Measurements from ENCODE around the gene SIRPB2.

Gene SIRPB2

DNA sequence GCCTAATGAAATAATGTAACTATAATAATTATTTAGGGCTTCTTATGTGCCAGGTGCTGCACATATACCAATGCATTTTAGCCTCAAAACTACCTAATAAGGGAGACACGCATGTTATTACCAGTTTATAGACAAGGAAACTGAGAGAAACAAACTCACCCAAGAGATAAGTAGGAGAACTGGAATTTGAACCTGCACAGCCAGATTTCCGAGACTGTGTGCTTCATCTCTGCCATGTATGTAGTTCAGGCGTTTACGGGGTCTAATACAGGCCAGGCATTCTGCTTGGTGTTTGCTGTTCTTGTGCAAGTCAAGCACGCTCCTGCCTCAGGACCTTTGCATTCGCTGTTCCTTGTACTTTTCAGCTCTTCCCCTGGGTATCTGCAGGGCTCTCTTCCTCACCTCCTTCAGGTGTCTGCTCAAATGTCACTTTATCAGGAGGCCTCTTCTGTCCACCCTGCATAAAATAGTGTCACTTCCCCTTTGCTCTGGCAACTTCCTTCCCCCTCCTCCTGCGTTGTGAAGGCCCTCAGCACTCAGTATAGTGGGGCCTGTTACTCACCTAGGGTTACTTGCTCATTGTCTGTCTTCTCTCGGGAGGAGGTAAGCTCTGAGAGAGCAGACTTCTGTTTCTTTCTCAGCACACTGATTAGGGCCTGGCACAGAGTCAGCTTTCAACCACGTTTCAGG lies 18.5 kb downstream of the SIRPB2 start:
- H3K4me3 ChIP-seq (replicated peaks; ENCODE audit: low read depth, low read length) = no peak overlapping the region
- TF ChIP-seq, protein P1, sequence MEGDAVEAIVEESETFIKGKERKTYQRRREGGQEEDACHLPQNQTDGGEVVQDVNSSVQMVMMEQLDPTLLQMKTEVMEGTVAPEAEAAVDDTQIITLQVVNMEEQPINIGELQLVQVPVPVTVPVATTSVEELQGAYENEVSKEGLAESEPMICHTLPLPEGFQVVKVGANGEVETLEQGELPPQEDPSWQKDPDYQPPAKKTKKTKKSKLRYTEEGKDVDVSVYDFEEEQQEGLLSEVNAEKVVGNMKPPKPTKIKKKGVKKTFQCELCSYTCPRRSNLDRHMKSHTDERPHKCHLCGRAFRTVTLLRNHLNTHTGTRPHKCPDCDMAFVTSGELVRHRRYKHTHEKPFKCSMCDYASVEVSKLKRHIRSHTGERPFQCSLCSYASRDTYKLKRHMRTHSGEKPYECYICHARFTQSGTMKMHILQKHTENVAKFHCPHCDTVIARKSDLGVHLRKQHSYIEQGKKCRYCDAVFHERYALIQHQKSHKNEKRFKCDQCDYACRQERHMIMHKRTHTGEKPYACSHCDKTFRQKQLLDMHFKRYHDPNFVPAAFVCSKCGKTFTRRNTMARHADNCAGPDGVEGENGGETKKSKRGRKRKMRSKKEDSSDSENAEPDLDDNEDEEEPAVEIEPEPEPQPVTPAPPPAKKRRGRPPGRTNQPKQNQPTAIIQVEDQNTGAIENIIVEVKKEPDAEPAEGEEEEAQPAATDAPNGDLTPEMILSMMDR (IDR thresholded peaks at IDR 0.05; ENCODE audit: low read length, missing control alignments) = no peak
- DNase-seq (ENCODE audit: low read depth) = no peak

DNA sequence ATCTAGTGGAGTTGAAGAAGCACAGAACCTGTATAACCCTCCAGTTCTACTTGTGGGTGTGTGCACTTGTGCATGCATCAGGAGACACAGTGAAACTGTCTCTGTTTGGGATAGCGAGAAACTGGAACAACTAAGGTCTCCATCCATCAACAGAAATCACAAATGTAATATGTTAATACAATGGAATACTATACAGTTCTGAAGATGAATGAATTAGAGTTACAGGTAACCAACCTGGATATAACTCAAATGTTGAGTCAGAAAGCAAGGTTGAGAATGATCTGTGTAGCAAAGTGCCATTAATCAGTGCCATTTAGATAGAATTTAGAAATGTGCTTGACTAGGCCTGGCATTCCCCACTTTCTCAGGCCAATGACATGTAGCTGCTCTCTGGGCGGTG lies 20.0 kb downstream of the SIRPB2 start:
- no peak overlapping the region for H3K4me3 ChIP-seq (replicated peaks; ENCODE audit: low read depth, low read length)
- TF ChIP-seq, protein P1 (IDR thresholded peaks at IDR 0.05; ENCODE audit: low read length, missing control alignments) = no peak
- DNase-seq (ENCODE audit: low read depth) = no peak

DNA sequence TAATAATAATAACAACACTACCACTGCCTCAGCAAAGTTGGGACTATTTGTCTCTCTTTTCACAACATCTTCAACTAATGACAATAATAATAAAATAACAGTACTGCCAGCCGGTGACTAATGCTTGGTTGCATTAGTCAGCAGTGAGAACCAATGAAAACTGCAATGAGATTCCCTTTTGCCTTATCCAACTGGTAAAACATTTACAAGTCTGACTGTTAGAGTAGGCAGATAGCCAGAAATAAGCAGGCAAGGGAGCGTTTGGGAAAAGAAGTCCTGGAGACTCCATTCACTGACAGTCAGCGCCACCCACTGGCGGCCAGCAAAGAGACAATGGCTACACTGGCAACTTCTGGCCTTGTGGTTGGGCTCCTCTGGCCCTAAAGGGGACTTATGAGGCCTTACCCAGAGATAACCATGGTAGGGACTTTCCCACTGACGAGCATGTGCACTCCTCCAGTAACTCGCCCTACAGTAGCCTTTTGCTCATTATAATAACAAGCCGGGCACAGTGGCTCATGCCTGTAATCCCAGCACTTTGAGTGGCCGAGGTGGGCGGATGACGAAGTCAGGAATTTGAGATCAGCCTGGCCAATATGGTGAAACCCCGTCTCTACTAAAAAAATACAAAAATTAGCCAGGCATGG lies 21.2 kb downstream of the SIRPB2 start:
- DNase-seq (ENCODE audit: low read depth) = peak; percentile 99
- TF ChIP-seq, protein P1 (IDR thresholded peaks at IDR 0.05; ENCODE audit: low read length, missing control alignments) = peak; percentile 89
- H3K4me3 ChIP-seq (replicated peaks; ENCODE audit: low read depth, low read length) = no peak overlapping the region

DNA sequence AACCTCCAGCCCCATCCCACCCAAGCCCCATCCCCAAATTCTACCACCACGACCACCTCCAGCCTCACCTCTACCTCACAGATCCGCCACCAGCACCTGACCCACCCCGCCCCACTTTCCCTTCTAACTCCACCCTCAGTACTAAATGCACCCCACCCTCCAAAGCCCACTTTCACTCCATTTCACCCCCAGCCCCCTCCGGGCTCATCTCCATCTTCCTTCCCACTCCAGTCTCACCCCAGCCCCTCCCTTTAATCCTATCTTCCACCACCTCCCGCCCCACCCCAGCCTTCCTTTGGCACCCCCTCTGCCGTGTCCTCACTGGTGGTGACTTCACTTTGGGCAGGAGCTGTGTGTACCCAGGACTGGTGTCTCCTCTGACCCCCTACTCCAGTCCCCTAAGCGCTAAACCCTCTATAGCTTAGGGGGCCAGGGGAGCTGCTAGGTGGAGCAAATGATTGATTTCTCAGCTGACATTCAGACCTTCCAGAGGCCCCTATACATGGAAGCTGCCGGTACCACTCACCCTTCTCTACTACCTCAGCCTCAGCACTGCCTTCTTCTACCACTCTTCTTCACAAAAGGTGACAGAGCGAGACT lies 21.8 kb downstream of the SIRPB2 start:
- no peak overlapping the region for H3K4me3 ChIP-seq (replicated peaks; ENCODE audit: low read depth, low read length)
- TF ChIP-seq, protein P1 (IDR thresholded peaks at IDR 0.05; ENCODE audit: low read length, missing control alignments) = no peak
- DNase-seq (ENCODE audit: low read depth) = no peak

DNA sequence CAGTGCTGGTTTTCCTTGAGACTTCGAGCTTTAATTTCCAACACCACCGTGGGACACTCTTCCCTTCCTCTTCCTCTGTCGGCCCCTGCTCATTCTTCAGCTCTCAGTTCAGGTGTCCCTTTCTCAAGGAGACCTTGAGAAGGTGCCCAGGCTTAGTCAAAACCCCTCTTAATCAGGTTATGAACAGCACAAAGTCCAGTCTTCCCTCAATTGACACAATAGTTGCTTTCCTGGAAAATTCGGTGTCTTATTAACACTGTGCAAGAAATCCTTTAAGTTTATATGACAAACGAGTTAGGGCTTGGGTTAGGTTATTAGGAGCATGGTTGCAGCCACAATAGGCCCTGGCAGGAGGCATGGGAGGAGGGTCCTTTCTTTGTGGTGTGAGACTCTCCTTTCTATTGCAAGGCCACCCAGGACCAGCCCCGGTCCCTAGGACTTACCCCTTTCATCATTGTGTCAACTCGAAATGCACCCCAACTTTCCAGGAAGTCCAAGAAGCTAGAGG lies 23.0 kb downstream of the SIRPB2 start:
- H3K4me3 ChIP-seq (replicated peaks; ENCODE audit: low read depth, low read length) = no peak overlapping the region

DNA sequence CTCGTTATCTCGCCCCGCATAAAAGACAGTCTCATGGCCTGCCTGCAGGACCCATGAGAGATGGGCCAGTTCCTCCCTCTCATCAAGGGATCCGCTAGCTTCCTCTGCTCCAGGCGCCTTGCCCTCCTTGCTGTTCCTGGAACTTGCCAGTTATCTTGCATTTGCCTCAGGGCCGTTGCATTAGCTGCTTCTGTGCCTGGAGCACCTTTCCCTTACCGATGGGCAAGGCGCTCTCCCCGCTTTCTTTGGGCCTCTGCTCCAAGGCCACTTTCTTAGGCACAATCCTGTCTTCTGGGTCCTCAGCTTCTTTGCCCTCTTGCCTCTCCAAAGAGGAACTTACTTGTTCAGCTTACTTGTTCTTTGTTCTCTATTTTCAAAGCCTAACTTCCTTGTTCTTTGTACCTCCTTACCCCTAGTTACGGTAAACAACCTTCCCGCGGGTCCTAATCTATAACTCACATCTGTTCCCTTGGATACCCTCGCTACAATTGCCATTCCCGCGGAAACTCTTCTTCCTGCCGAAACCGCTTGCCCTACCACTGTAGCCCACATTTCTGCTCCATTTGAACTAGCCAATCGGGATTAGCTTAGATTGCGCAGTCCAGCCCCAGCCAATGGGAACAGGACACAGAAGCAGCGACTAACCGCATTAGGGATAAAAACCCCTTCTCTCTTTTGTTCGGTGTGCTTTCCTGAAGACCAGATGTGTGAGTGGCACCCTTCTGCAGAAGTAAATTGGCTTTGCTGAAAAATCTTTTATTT lies 23.7 kb downstream of the SIRPB2 start:
- no peak overlapping the region for H3K4me3 ChIP-seq (replicated peaks; ENCODE audit: low read depth, low read length)
- TF ChIP-seq, protein P1 (IDR thresholded peaks at IDR 0.05; ENCODE audit: low read length, missing control alignments) = no peak
- DNase-seq (ENCODE audit: low read depth) = no peak

More for the DNA sequence above, 23.0 kb downstream of the SIRPB2 start:
- TF ChIP-seq, protein P1 (IDR thresholded peaks at IDR 0.05; ENCODE audit: low read length, missing control alignments) = no peak
- no peak for DNase-seq (ENCODE audit: low read depth)

All from fibroblast of pulmonary artery (primary cell).